A673 (cell line): Measurements from ENCODE around the gene SNX8. TPM values are rescaled to one million over a fixed set of nuclear protein-coding genes. Genes with fewer than 3 reads are reported as not detected.

Experiments
- BruUV-seq: library from RNA; stranded (reverse); fragments of 400-500 nt; replicated peaks from 2 replicates; lab custom pipeline; 2021; lab: Mats Ljungman, UMichigan
- CTCF ChIA-PET: fragments of 300-600 bp; sonication (Branson Sonifier 250); formaldehyde crosslinking; loops from one replicate; lab custom pipeline; 2022; ENCODE audit warnings: antibody characterized with exemption; lab: Charles Lee
- POLR2A ChIA-PET: fragments of 300-600 bp; sonication (Branson Sonifier 250); formaldehyde crosslinking; loops from one replicate; lab custom pipeline; 2022; ENCODE audit warnings: antibody characterized with exemption; ENCODE audit not compliant: low non-redundant PET; lab: Charles Lee
- DNase-seq: peaks from one replicate; pipeline ENCODE4 v3.0.0-alpha.2; 2015; ENCODE audit warnings: low spot score
- H3K27ac ChIP-seq: fragments of 200-600 bp; sonication (generic); 2 replicates; pipeline ENCODE4 v1.5.1; 2016; ENCODE audit warnings: mixed run types, low read depth, mild to moderate bottlenecking, mixed read lengths, antibody characterized with exemption, low read length; ENCODE audit not compliant: poor library complexity, severe bottlenecking
- H3K27me3 ChIP-seq: fragments of 200-600 bp; sonication (generic); replicated peaks from 2 replicates; pipeline ENCODE4 v1.6.1; 2017; ENCODE audit warnings: mixed run types, low read depth, mild to moderate bottlenecking, mixed read lengths, antibody characterized with exemption, low read length; ENCODE audit not compliant: insufficient read depth, poor library complexity
- H3K36me3 ChIP-seq: fragments of 200-600 bp; sonication (generic); 2 replicates; pipeline ENCODE4 v1.6.1; 2016; ENCODE audit warnings: mixed run types, mild to moderate bottlenecking, mixed read lengths, antibody characterized with exemption, low read length; ENCODE audit not compliant: insufficient read depth, poor library complexity, severe bottlenecking
- H3K4me1 ChIP-seq: fragments of 200-600 bp; sonication (generic); 2 replicates; pipeline ENCODE4 v1.6.1; 2017; ENCODE audit warnings: mixed run types, mild to moderate bottlenecking, mixed read lengths, antibody characterized with exemption, low read length; ENCODE audit not compliant: insufficient read depth, poor library complexity, severe bottlenecking
- H3K4me3 ChIP-seq: fragments of 200-600 bp; sonication (generic); 2 replicates; pipeline ENCODE4 v1.5.1; 2016; ENCODE audit warnings: low read depth, mixed run types, mild to moderate bottlenecking, mixed read lengths, low read length; ENCODE audit not compliant: poor library complexity, severe bottlenecking
- H3K9me3 ChIP-seq: fragments of 200-600 bp; sonication (generic); 2 replicates; pipeline ENCODE4 v1.6.1; 2016; ENCODE audit warnings: mixed run types, low read depth, mild to moderate bottlenecking, mixed read lengths, antibody characterized with exemption, low read length; ENCODE audit not compliant: poor library complexity, severe bottlenecking
- CTCF ChIP-seq: fragments of 300-800, 200-600 bp; sonication (generic); conservative IDR thresholded peaks from 2 replicates; pipeline ENCODE4 v1.5.1; 2017; ENCODE audit warnings: low read depth, mild to moderate bottlenecking, antibody characterized with exemption, low read length, moderate library complexity, mixed read lengths
- EZH2 ChIP-seq: fragments of 200-600 bp; sonication (generic); IDR thresholded peaks from 2 replicates; pipeline ENCODE4 v1.6.1; 2017; ENCODE audit warnings: borderline replicate concordance, low read depth, mild to moderate bottlenecking, mixed read lengths, antibody characterized with exemption, low read length; ENCODE audit not compliant: poor library complexity, severe bottlenecking
- intact Hi-C: fragments of 100-400 bp; cut with micrococcal nuclease; formaldehyde crosslinking; loops from one replicate; pipeline ENCODE4 v1.10.0; 2022; ENCODE audit not compliant: unreplicated experiment
- total RNA-seq: library from RNA; stranded (reverse); gene quantifications from 2 replicates; pipeline ENCODE4 v1.2.3, GENCODE V29; 2021

SNX8 gene
- total RNA-seq, 1 experiment from 2014 or later = 42.9 TPM

DNA sequence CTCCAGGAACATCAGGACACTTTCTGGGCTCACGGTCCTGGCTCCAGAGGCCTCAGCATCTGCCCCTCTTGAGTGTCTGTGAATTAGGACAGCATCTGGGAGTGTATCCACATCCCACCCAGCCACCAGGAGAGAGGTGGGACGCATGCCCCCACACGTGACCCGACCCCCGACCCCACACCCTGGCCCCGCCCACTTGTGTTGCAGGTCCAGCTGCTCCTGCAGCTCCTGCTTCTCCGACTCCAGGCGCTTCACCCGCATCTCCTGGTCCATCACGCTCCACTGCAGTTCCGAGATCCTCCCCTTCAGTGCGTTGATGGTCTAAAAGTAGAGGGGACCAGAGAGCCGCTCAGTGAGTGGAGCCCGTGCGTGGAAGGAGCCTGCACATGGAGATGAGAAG is 95.1 kb downstream of the SNX8 start:
- no peak overlapping the region for H3K4me3 ChIP-seq
- no peak for DNase-seq
- BruUV-seq = no TSS peak
- H3K27me3 ChIP-seq = no peaks in the 10 kb centered on the region
- CTCF ChIA-PET = interaction anchor here (0.5 to 0.8 kb wide), 2 partner anchors 59 to 1035 kb away, joined by 5 to 8 read pairs; no protein-coding TSS in a partner anchor
- intact Hi-C loops = no loop called here
- POLR2A ChIA-PET = no interaction called here
- TF ChIP-seq EZH2 (no peak), CTCF (no peak)
- H3K27ac ChIP-seq = no peak overlapping the region
- no peaks in the 10 kb centered on the region for H3K9me3 ChIP-seq
- H3K4me1 ChIP-seq = no peaks in the 10 kb centered on the region
- peaks cover 41% of the 10 kb centered on the region for H3K36me3 ChIP-seq

GRCh38 chr7:2218444-2218785 is 95.8 kb downstream of the SNX8 start:
- no peaks in the 10 kb centered on the region for H3K4me1 ChIP-seq
- peaks cover 38% of the 10 kb centered on the region for H3K36me3 ChIP-seq
- H3K27ac ChIP-seq = no peak overlapping the region
- CTCF ChIA-PET = no interaction called here
- H3K27me3 ChIP-seq = no peaks in the 10 kb centered on the region
- H3K9me3 ChIP-seq = no peaks in the 10 kb centered on the region
- no peak overlapping the region for H3K4me3 ChIP-seq
- intact Hi-C loops = no loop called here
- POLR2A ChIA-PET = no interaction called here
- DNase-seq = no peak
- no peak for TF ChIP-seq EZH2
- TF ChIP-seq CTCF = no peak
- BruUV-seq = no TSS peak

DNA sequence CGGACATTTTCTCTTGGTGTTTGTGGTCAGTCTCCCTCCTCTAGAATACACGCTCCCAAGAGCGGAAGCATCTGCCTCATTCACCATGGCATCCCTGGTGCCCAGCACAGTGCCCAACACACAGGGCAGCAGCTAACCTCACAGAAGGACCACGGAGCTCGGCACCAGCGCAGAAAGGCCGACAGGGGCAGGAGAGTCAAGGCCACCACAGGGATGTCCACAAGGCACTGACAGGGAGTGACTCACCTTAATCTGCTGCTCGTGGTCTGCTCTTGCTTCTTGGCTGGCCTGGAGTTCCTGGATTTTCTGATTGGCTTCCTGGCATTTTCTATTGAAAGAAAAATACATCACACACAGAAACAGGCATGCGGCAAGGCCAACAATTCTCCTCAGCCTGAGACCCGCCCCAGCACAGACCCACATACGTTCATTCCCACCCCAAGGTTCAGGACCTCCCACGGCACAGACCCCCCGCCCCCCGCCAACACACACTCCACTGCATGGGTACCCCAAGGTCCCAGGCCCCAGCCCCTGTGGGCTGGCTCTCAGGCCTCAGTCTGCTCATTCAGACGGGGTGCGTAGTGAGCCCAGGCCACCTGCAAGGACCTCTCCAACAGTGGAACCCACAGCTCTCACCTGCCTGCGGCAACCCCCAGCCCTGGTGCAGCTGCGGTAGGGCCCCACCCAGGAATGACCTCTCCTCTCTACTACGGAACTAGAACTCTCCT is 96.4 kb downstream of the SNX8 start:
- CTCF ChIA-PET = no interaction called here
- H3K27me3 ChIP-seq = no peaks in the 10 kb centered on the region
- DNase-seq = no peak
- intact Hi-C loops = no loop called here
- BruUV-seq = no TSS peak
- no peak overlapping the region for H3K27ac ChIP-seq
- H3K36me3 ChIP-seq = peaks cover 42% of the 10 kb centered on the region
- POLR2A ChIA-PET = no interaction called here
- no peak for TF ChIP-seq EZH2
- no peak for TF ChIP-seq CTCF
- no peaks in the 10 kb centered on the region for H3K9me3 ChIP-seq
- H3K4me1 ChIP-seq = no peaks in the 10 kb centered on the region
- H3K4me3 ChIP-seq = no peak overlapping the region
